Fibroblast of skin of left quadriceps (primary cell): Measurements from ENCODE around the gene INSYN1.

Experiments used
- DNase-seq, 2 experiments: peaks; one replicate each; pipeline ENCODE4 v3.0.0-alpha.2; 2013; ENCODE audit warnings: low read depth in 2 of 2

The INSYN1 gene

DNA sequence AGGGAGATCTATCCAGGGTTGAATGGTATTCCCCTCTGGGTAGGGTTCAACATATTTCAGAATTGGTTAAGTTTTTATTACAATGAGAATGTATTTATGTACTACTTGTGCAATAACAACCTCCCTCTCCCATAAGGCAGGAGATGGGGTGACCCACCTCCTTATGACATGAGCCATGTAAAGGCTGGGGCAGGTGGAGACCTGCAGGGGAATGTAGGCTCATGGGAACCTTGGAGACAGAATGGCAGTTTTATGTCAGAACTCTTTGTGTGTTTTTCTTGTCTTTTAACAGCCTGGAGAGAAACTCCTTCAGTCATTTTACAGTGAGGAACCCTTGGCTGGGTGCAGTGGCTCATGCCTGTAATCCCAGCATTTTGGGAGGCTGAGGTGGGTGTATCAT lies 24.6 kb upstream of the INSYN1 start:
- no peak for DNase-seq

- DNase-seq, result no peak
These were observed 20.3 kb upstream of the INSYN1 start for GRCh38 chr15:73773428-73773827.

GRCh38 chr15:73771385-73772045 lies 18.4 kb upstream of the INSYN1 start:
- DNase-seq, result no peak

DNA sequence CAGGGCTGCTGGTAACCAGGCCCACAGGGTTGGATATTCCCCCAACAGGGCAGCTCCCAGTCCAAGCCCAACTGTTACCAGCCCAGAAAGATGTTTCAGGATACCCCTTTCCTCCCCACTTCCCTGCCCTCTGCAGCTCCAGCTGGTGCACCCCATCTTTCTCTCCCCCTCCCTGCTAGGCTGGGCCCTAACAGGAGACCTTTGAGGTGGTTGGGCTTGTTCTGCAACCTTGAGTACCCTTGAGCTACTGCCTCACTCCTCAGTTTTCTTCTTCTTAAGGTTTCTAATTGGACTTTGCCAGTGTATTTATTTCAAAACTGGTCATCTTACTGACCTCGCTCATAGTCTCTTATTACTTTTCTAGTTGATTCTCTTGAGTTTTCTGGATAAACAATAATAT lies 16.9 kb upstream of the INSYN1 start:
- DNase-seq, result no peak

DNA sequence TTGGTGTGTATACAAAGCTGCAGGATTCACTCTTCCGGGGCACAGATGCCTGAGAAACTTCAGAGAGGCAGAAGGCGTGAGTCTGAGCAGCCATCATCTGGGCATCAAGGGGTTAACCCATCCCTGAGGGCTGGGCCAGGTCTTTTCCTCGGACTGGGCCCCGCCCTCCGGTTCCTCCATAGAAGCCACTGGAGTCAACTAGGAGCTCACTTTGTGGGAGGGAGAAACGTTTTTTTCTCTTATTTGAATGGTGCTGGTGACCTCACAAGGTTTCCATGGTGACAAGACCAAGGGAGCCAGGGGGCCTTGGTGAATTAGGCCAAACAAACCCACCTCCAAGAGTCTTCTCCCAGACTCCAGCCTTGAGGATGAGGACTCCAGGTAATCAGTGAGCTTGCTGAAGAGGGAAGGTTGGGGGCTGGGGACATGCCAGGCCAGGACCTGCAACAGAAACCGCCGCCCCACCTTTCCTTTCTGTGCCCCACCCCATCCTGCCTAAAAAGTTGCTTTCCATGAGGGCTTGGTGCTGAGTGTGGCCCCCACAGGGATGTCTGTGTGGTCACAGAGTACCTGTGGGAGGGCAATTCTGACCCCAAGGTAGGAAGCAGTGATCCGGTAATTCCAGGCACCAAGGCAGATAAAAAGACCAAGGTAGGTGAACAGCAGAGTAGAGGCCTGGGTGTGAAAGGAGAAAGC lies 14.8 kb upstream of the INSYN1 start:
- no peak for DNase-seq

GRCh38 chr15:73766598-73766997 lies 13.4 kb upstream of the INSYN1 start:
- no peak for DNase-seq

DNA sequence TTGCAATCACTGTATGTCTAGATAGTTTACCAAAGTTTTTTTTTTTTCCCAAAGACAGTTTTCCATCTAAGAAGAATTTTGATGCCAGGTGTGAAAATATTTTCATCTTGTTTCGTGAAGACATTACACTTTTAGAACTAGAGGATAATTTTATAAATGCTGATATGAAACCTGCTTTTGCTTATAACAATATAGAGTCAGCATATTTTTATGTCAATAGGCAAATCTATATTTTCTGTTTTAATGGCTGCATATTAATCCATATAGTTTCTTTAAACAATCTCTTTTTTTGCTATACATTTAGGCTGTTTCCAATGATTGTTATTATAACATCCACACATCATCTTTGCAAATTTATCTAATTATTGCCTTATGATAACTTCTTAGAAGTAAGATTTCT lies 12.6 kb upstream of the INSYN1 start:
- DNase-seq, result no peak

DNA sequence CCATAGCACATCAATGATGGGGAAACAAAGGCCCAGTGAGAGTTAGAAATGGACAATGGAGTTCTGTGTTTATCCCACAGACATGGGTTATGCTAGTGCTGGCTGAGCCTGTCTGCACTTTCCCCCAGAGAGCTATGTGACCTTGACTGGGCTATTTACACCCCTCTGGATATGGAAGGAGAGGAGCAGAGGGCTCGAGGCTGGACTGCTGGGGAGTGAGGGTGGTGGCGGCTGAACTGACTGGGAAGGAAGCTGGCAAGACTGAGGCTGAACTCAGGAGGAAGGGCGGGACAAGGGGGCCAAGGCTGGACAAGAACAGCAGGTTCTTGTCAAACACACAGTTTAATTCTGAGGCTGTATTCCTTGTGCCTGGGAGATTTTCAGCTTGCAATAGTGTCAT lies 10.8 kb upstream of the INSYN1 start:
- DNase-seq, result no peak

DNA sequence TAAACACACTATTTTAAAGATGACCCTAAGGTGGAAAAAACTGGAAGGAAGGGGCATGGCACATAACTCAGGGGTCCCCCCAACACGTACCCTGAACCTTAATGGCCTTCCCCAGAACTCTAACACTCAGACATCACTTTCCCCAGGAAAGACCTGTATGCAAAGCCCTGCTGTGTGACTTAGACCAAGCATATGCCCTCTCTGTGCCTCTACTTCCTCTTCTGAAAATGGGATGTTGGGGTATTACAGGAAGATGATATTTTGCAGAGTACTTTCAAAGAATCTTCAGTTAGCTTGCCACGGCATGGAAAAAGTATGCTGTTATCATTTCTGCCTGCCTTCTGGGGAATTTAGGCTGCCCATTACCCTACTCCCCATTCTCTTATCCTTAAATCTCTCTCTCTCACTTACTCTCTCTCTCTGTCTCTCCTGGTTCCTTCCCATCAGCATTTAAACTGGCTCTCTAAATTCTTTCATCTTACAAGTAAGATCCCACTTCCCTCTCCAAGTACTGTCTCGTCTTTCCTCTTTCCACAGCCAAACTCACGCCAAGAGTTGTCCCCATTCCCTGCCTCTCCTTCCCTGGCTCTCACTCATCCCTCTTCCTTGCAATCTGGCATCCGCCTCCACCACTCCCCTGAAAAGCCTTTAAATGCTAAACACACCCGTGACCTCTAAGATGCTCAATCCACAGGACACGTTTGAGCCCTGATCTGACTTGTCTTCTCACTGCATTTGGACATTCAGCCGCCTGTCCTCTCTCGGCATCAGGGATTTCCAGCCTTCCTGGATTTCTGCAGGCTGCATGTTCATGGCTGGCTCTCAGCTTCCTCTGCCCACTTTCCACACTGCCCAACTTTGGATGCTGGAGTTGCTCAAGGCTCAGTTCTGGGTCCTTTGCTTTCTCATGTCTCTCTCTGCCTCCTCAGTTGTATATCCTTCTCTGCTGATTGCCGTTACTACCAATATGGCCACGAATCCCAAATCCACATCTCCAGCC lies 7.5 kb upstream of the INSYN1 start:
- no peak for DNase-seq

DNA sequence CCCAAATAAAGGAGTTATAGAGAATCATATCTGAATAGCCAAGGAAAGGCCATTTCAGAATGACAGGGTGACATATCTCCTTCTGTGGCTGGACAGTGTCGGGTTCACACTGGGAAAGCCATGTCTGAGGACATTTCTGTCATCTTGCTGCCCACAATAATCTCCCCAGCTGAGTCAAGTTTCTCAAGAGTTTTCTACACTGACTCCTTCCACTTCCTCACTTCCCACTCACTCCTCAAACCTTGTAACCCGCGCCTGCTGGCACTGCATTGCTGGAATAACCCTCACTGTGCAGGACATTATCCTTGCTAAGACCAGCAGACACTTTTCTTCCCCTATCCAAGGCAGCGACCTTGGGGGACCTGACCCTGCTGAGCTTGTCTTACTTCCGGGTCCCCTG lies 5.3 kb upstream of the INSYN1 start:
- DNase-seq, result no peak

GRCh38 chr15:73757571-73757970 lies 4.4 kb upstream of the INSYN1 start:
- no peak for DNase-seq

- DNase-seq, result no peak
These were observed 3.9 kb upstream of the INSYN1 start for GRCh38 chr15:73756947-73757513.

DNA sequence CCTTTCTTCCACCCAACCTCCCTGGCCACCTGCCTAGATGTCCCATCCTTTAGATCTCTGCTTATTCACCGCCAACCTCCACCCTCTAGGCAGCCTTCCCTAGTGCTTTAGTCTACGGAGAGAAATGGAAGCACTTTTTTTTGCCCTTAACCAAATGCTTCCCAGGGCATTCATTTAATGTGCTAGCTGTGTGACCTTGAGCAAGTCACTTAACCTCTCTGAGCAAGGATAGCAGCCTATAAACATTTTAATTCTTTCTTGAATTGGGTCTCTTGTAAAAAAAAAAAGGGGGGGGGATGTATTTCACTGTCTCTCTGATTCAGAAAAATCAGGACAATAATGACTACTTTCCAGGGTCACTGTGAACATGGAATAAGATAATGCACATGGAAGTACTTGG lies 3.2 kb upstream of the INSYN1 start:
- DNase-seq, result no peak

DNA sequence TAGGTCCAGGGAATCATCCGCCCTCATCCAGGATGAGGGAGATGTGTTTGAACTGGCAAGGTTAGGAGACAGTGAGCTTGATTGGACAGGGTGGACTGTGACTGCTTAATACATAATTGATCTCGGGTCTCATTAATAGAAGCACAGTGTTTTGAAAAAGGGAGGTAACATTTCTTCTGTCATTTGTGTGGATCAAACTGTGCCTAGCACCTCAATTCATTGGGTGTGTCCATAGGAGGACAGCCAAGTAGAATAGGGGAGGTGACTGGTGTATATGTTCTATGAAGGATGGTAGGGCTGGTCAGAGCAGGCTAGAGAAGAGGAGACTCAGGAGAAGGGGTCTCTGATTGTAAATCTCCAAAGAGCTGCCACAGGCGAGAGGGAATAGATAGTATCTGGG lies 2.8 kb upstream of the INSYN1 start:
- DNase-seq, result no peak

DNA sequence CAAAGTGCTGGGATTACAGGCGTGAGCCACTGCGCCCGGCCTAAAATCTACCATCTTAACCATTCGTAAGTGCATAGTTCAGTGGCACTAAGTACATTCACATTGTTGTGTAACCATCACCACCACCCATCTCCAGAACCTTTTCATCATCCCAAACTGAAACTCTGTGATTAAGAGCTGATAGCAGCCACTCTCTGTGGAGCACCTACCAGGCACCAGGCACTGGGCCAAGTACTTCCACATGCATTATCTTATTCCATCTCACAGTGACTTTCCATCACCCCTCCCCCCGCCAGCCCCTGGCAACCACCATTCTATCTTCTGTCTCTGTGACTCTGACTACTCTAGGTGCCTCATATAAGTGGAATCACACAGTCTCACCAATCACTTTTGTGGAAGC lies 2.3 kb upstream of the INSYN1 start:
- DNase-seq, result no peak

DNA sequence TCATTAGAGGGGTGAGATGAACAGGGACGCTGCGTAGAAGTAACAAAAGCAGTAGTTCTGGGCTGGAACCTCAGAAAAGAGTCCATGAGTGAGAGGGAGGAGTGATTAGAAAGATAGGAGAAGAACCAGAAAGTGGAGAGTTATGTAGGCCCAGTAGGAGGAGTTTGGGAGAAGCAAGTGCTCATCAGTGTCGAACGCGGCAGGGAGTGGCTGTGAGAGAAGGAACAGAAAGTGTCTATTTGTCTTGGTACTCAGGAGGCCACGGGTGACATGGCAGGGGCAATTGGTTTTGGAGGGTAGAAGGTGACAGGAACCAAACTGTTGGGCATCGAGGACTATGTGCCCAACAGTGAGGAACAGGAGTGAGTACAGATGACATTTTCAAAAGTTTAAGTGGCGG lies 1.3 kb upstream of the INSYN1 start:
- DNase-seq, result no peak

DNA sequence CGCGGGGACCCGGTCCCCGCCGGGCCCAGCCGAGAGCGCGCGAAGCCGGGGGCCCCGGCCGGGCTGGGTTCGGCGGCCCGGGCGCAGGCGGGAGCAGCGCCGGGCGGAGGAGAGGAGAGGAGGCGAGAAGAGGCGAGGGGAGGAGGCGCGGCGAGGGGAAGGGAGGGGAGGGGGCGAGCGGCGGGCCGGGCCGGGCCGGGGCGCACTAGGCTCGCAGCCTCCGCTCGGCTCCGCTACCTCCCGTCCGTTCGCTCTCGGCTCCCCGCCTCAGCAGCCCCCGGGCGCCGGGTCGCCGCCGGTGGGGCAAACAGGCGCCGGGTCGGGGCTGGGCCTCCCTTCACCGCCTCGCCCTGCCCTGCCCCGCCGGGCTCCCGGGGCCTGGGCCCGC lies 351 bp downstream of the INSYN1 start:
- DNase-seq, result no peak

GRCh38 chr15:73751899-73752805 lies 999 bp downstream of the INSYN1 start:
- DNase-seq, result no peak

GRCh38 chr15:73751511-73751898 lies 1.6 kb downstream of the INSYN1 start:
- DNase-seq, result no peak

DNA sequence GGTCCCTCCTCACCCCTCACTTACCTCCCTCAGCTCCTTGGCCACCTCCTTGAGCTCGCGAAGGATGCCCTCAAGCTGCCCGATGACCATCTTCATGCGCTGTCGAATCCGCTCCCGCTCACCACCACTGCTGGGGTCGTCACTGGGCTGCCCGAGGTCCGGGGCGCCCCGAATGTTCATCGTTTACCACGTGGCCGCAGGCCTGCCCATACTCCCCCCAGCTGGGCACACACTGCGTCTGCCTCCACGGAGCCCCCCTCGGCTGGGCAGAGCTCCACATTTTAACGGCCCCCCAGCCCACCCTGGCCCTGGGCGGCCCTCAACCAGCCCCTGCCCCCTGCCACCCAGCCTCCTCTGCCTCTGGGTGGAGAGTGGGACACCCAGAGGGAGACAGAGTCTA lies 2.2 kb downstream of the INSYN1 start:
- no peak for DNase-seq

- DNase-seq, result no peak
These were observed 2.7 kb downstream of the INSYN1 start for GRCh38 chr15:73750438-73750837.
